Stomach (tissue), 4 donors: Measurements from ENCODE around the gene TP53.

ENCODE experiments used
- POLR2A ChIP-seq, 4 donors: fragments of 450-650 bp; IDR thresholded peaks; one replicate each; pipeline ENCODE4 v1.6.1; 2016; ENCODE audit warnings: antibody characterized with exemption in 4 of 4, control low read depth in 2 of 4, mild to moderate bottlenecking in 1 of 4, moderate library complexity in 1 of 4
- TF ChIP-seq, protein P1 (sequence below), 7 experiments: fragments of 450-650 bp in 4 of 7; fragments of 200-600 bp in 3 of 7; sonication (generic) in 3 of 7; IDR thresholded peaks; one replicate each; pipeline ENCODE4 v1.5.1; 2016 to 2019; ENCODE audit warnings: antibody characterized with exemption in 7 of 7, control low read depth in 2 of 7, mild to moderate bottlenecking in 1 of 7

- TF ChIP-seq POLR2A (IDR thresholded peaks at IDR 0.05): no peak
- TF ChIP-seq, protein P1, sequence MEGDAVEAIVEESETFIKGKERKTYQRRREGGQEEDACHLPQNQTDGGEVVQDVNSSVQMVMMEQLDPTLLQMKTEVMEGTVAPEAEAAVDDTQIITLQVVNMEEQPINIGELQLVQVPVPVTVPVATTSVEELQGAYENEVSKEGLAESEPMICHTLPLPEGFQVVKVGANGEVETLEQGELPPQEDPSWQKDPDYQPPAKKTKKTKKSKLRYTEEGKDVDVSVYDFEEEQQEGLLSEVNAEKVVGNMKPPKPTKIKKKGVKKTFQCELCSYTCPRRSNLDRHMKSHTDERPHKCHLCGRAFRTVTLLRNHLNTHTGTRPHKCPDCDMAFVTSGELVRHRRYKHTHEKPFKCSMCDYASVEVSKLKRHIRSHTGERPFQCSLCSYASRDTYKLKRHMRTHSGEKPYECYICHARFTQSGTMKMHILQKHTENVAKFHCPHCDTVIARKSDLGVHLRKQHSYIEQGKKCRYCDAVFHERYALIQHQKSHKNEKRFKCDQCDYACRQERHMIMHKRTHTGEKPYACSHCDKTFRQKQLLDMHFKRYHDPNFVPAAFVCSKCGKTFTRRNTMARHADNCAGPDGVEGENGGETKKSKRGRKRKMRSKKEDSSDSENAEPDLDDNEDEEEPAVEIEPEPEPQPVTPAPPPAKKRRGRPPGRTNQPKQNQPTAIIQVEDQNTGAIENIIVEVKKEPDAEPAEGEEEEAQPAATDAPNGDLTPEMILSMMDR (IDR thresholded peaks at IDR 0.05): no peak
Measured at GRCh38 chr17:7651665-7652387, 35.5 kb downstream of the TP53 start.
